Natural killer cell (primary cell): ENCODE data around the gene NRCAM. TPM values are rescaled to one million over a fixed set of nuclear protein-coding genes. Genes with fewer than 3 reads are reported as not detected.

ENCODE experiments used
- ATAC-seq, 3 donors: fragments of 150-1000 bp in 2 of 3; fragments of 200-7000 bp in 1 of 3; cut with Tn5 transposase; 1 replicate in 1 of 3; 2 replicates in 2 of 3; pipeline ENCODE4 v1.10.0; 2021; ENCODE audit warnings: mild to moderate bottlenecking in 2 of 3, moderate library complexity in 2 of 3
- DNase-seq, 2 donors: peaks; one replicate each; pipeline versions ENCODE4 v3.0.0 to v3.0.0-alpha.2; 2013 to 2021; ENCODE audit warnings: mixed read lengths in 1 of 2
- H3K27ac ChIP-seq: one replicate; pipeline ENCODE4 v1.5.1; 2013; ENCODE audit warnings: mild to moderate bottlenecking, low read length
- H3K27me3 ChIP-seq: one replicate; pipeline ENCODE4 v1.6.1; 2013; ENCODE audit warnings: low read length; ENCODE audit not compliant: control insufficient read depth, insufficient read depth
- H3K36me3 ChIP-seq: one replicate; pipeline ENCODE4 v1.6.1; 2013; ENCODE audit warnings: low read length; ENCODE audit not compliant: control insufficient read depth, insufficient read depth
- H3K4me1 ChIP-seq: one replicate; pipeline ENCODE4 v1.6.1; 2013; ENCODE audit warnings: low read length; ENCODE audit not compliant: control insufficient read depth, insufficient read depth
- H3K4me3 ChIP-seq: one replicate; pipeline ENCODE4 v1.5.1; 2013; ENCODE audit warnings: low read length
- H3K9me3 ChIP-seq: one replicate; pipeline ENCODE4 v1.6.1; 2013; ENCODE audit warnings: low read length; ENCODE audit not compliant: control insufficient read depth, insufficient read depth
- H3K27ac Mint-ChIP-seq, 2 donors: one replicate each; pipeline ENCODE4 v1.8.0; 2022; ENCODE audit warnings: mild to moderate bottlenecking in 2 of 2, mixed read lengths in 2 of 2, moderate library complexity in 1 of 2
- H3K27me3 Mint-ChIP-seq, 2 donors: one replicate each; pipeline ENCODE4 v1.8.0; 2022; ENCODE audit warnings: low read depth in 2 of 2, mixed read lengths in 2 of 2
- H3K36me3 Mint-ChIP-seq: one replicate; pipeline ENCODE4 v1.8.0; 2022; ENCODE audit warnings: mixed read lengths
- H3K4me1 Mint-ChIP-seq, 2 donors: one replicate each; pipeline ENCODE4 v1.8.0; 2022; ENCODE audit warnings: mixed read lengths in 2 of 2
- H3K4me3 Mint-ChIP-seq: one replicate; pipeline ENCODE4 v1.8.0; 2022; ENCODE audit warnings: mild to moderate bottlenecking, moderate library complexity, mixed read lengths
- H3K9me3 Mint-ChIP-seq, 2 donors: one replicate each; pipeline ENCODE4 v1.8.0; 2022; ENCODE audit warnings: mixed read lengths in 2 of 2
- WGBS: methylation state at CpG from one replicate; pipeline ENCODE4 v1.1.7; 2013; ENCODE audit warnings: missing lambda C conversion rate; ENCODE audit not compliant: insufficient coverage; 5-methylcytosine and 5-hydroxymethylcytosine counted together
- intact Hi-C: fragments of 100-400 bp; cut with micrococcal nuclease; formaldehyde crosslinking; loops from one replicate; pipeline ENCODE4 v1.14.2; 2022
- total RNA-seq, 4 donors: library from RNA; stranded (reverse); fragments of 120-200 nt in 1 of 4; gene quantifications; one replicate each; pipeline versions ENCODE4 v1.2.3 to v1.2.4, GENCODE V29; 2013 to 2022
- TF ChIP-seq, protein P1 (sequence below): fragments of 200-600 bp; IDR thresholded peaks from one replicate; pipeline ENCODE4 v1.8.0; 2022; ENCODE audit warnings: antibody characterized with exemption

Gene NRCAM
- total RNA-seq, 3 donors from 2014 or later (not counting 1 experiment from before 2014, with no cell fraction given): 0.27 to 0.95 (median 0.52) TPM

DNA sequence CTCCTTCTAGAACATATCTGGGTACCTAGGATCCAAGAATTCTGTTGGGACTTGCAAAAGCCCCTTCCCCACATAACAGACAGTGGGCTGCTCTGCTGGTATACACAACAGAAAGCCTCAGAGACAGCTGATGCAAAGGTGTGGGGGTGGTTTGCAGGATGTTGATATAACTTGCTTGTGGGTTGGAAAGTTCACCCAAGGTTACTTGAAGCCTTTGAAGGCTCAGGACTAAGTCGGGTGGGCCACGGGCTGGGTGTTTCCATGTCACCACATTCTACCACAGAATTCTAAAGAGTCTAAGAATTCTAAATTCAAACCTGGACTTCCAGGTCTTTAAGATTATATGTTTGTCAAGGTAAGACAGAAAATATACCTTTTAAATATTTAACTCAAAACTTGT, 7.4 kb upstream of the NRCAM start:
- no peak for ATAC-seq
- intact Hi-C loops: no loop called here
- no peaks in the 10 kb centered on the region for H3K4me1 ChIP-seq
- peak in 1 of 2 donors; percentile 77 for DNase-seq
- H3K4me1 Mint-ChIP-seq: no peaks in the 10 kb centered on the region
- H3K27ac Mint-ChIP-seq: no peak overlapping the region
- no peaks in the 10 kb centered on the region for H3K27me3 ChIP-seq
- no peaks in the 10 kb centered on the region for H3K9me3 Mint-ChIP-seq
- H3K9me3 ChIP-seq: no peaks in the 10 kb centered on the region
- no CpG with 5 or more reads among the region's 2 CpGs for WGBS
- TF ChIP-seq, protein P1, sequence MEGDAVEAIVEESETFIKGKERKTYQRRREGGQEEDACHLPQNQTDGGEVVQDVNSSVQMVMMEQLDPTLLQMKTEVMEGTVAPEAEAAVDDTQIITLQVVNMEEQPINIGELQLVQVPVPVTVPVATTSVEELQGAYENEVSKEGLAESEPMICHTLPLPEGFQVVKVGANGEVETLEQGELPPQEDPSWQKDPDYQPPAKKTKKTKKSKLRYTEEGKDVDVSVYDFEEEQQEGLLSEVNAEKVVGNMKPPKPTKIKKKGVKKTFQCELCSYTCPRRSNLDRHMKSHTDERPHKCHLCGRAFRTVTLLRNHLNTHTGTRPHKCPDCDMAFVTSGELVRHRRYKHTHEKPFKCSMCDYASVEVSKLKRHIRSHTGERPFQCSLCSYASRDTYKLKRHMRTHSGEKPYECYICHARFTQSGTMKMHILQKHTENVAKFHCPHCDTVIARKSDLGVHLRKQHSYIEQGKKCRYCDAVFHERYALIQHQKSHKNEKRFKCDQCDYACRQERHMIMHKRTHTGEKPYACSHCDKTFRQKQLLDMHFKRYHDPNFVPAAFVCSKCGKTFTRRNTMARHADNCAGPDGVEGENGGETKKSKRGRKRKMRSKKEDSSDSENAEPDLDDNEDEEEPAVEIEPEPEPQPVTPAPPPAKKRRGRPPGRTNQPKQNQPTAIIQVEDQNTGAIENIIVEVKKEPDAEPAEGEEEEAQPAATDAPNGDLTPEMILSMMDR: no peak
- H3K27ac ChIP-seq: no peak overlapping the region
- H3K36me3 ChIP-seq: no peaks in the 10 kb centered on the region
- no peaks in the 10 kb centered on the region for H3K36me3 Mint-ChIP-seq
- no peak overlapping the region for H3K4me3 Mint-ChIP-seq
- peaks cover 7 to 36% of the 10 kb centered on the region in 2 donors for H3K27me3 Mint-ChIP-seq
- no peak overlapping the region for H3K4me3 ChIP-seq

DNA sequence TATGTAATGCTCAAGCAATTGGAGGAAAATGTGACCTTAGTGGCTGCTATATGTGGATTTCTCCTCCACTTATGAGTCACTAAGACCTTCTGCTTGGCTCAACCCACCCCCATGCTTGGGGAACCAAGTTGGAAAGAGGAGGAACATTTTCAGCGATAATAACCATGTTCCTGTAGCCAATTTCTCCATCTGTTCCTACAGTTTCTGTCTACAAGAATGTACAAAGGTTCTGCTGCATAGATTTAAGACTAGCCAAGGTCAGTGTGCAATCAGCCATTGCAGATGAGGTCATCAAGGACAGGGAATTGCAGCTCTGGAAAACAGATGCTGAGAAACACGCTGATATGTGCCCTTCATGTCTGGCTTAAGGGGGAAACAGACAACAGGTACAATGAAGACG, 5.6 kb upstream of the NRCAM start:
- no peak overlapping the region for H3K4me3 Mint-ChIP-seq
- H3K9me3 Mint-ChIP-seq: no peaks in the 10 kb centered on the region
- no peak for ATAC-seq
- H3K27me3 ChIP-seq: peaks cover 3% of the 10 kb centered on the region
- no peaks in the 10 kb centered on the region for H3K9me3 ChIP-seq
- peaks cover 24 to 54% of the 10 kb centered on the region in 2 donors for H3K27me3 Mint-ChIP-seq
- no peak overlapping the region for H3K27ac Mint-ChIP-seq
- 90% methylated on average over 3 of the region's 3 CpGs for WGBS
- H3K36me3 ChIP-seq: no peaks in the 10 kb centered on the region
- no peaks in the 10 kb centered on the region for H3K4me1 ChIP-seq
- DNase-seq: no peak
- no peak overlapping the region for H3K27ac ChIP-seq
- no peak overlapping the region for H3K4me3 ChIP-seq
- TF ChIP-seq, protein P1: no peak
- no peaks in the 10 kb centered on the region for H3K36me3 Mint-ChIP-seq
- peaks cover 0 to 2% of the 10 kb centered on the region in 2 donors for H3K4me1 Mint-ChIP-seq
- intact Hi-C loops: no loop called here

DNA sequence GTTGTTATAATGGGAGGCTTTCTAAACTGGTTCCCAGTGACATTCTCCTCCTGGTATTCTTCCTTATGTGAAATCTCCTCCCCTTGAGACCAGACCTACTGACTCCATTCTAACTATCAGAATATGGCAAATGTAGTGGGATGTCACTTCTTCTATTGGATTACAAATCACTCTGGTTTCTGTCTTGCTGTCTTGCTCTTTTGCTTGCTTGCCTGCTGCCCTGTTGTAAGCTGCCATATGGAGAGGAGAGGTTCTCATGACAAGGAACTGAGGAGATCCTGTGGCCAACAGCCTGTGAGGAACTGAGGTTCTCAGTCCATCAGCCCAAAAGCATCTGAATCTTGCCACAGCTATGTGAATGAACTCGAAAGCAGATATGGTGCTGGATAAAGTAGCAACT, 4.7 kb upstream of the NRCAM start:
- DNase-seq (no peak), ATAC-seq (no peak)
- Histone ChIP-seq H3K4me3 (no peak overlapping the region), H3K27me3 (peaks cover 3% of the 10 kb centered on the region), H3K27ac (no peak overlapping the region), H3K36me3 (no peaks in the 10 kb centered on the region), H3K4me1 (peaks cover 1% of the 10 kb centered on the region), H3K9me3 (no peaks in the 10 kb centered on the region)
- Mint-ChIP-seq H3K9me3 (no peaks in the 10 kb centered on the region), H3K36me3 (no peaks in the 10 kb centered on the region), H3K27ac (no peak overlapping the region), H3K4me1 (peaks cover 0 to 4% of the 10 kb centered on the region in 2 donors), H3K27me3 (peaks cover 25 to 57% of the 10 kb centered on the region in 2 donors), H3K4me3 (no peak overlapping the region)
- TF ChIP-seq, protein P1: no peak
- intact Hi-C loops: no loop called here
- WGBS: 93% methylated on average over 1 of the region's 1 CpG

DNA sequence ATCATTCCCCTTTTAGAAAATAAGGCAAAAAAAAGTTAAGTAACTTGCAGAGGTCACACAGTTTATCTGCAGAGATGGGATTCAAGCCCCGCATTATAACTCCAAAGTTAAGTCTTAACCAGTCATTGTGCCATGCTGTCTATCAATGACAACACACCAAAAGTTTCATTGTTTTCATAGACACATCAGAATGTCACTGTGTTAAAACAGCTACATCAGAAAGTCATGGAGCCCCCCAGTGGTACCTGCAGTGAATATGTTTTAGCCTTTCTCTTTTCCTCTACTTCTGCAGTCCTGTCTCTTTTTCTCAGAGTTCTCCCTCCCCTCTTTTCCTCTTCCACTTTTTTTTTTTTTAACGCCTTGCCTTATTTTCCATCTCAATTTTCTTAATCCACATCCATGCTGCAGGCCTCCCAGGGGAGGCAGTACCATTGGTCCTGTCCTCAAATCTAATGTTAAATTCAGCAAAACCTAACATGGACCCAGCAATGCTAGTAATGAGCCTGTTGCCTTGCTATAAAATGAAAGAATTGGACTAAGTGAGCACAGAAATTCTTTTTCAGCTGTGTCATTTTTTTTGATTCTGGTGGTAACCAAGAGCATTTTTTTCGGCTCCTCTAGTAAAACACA, 3.8 kb upstream of the NRCAM start:
- no peak overlapping the region for H3K27ac ChIP-seq
- DNase-seq: peak in 1 of 2 donors; percentile 53
- peaks cover 6% of the 10 kb centered on the region for H3K27me3 ChIP-seq
- intact Hi-C loops: no loop called here
- H3K36me3 ChIP-seq: no peaks in the 10 kb centered on the region
- WGBS: 60% methylated on average over 3 of the region's 3 CpGs
- H3K4me3 Mint-ChIP-seq: no peak overlapping the region
- H3K4me3 ChIP-seq: no peak overlapping the region
- H3K4me1 Mint-ChIP-seq: peaks cover 0 to 4% of the 10 kb centered on the region in 2 donors
- ATAC-seq: no peak
- peaks cover 7% of the 10 kb centered on the region for H3K4me1 ChIP-seq
- no peaks in the 10 kb centered on the region for H3K9me3 ChIP-seq
- H3K27me3 Mint-ChIP-seq: peaks cover 25 to 57% of the 10 kb centered on the region in 2 donors
- TF ChIP-seq, protein P1: no peak
- H3K9me3 Mint-ChIP-seq: no peaks in the 10 kb centered on the region
- H3K36me3 Mint-ChIP-seq: no peaks in the 10 kb centered on the region
- no peak overlapping the region for H3K27ac Mint-ChIP-seq
